Measurements from ENCODE around the gene ZNF423.

- TF ChIP-seq CTCF (IDR thresholded peaks at IDR 0.05; ENCODE audit: poor library complexity, severe bottlenecking) (no peak), SMC3 (conservative IDR thresholded peaks at IDR 0.05; ENCODE audit: poor library complexity) (no peak), POLR2AphosphoS5 (IDR thresholded peaks at IDR 0.05) (peak; percentile 36), TAF1 (IDR thresholded peaks at IDR 0.05; ENCODE audit: low read depth) (no peak)
These were observed 250.2 kb downstream of the ZNF423 start for GRCh38 chr16:49605536-49606254.
